Measurements from ENCODE around the gene MRPL53. TPM values are rescaled to one million over a fixed set of nuclear protein-coding genes. Genes with fewer than 3 reads are reported as not detected.

MRPL53 gene
- total RNA-seq, 1 experiment from 2014 or later = 86.9 TPM

DNA sequence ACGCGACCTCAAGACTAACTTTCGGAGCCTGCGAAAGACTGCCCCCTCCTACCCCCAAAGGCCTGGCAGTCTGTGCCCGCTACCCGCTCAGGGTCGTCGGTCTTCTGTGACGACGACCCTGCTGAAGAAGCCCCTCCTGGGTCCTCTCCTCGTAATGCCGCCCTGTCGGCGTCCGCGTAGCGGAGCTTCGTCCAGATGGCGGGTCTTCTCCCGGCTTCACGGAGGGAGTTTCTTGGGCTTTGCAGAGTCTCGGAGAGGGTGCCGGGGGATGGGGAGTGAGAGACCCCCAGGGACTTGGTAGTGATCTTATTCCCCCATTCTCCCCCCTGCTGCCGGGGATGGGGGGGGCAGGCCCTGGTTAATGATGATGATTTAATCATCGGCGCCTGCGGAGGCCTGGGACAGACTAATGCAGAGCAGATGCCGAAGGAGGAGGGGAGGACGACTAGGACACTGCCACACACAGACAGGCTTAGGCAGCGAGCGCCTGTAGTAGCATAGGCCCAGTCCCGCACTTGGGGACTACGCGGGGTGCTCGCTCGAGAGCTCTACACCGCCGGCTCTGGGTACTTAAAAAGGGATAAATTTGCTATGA, 35.5 kb upstream of the MRPL53 start:
- Histone ChIP-seq H3F3A (ENCODE audit: low read length, unreplicated experiment) (no peaks in the 10 kb centered on the region), H3K79me2 (ENCODE audit: low read length) (peaks cover 22% of the 10 kb centered on the region), H3K27me3 (ENCODE audit: low read length) (no peaks in the 10 kb centered on the region), H4K20me1 (ENCODE audit: low read length) (no peaks in the 10 kb centered on the region), H3K9me3 (ENCODE audit: low read length) (no peaks in the 10 kb centered on the region), H3K4me3 (ENCODE audit: low read length) (peak overlapping the region; percentile 95), H3K36me3 (ENCODE audit: low read depth, low read length) (peaks cover 7% of the 10 kb centered on the region), H2AFZ (ENCODE audit: low read length) (peak overlapping the region; percentile 84), H3K9ac (ENCODE audit: low read length) (peak overlapping the region; percentile 99), H3K4me1 (ENCODE audit: insufficient read depth, low read length) (peaks cover 18% of the 10 kb centered on the region), H3K9me2 (replicated peaks; ENCODE audit: low read length) (no peaks in the 10 kb centered on the region), H3K4me2 (ENCODE audit: low read length) (peak overlapping the region; percentile 93), H3K27ac (ENCODE audit: low read length) (peak overlapping the region; percentile 94; the same call in 1 of the 2 replicates)
- TF ChIP-seq EZH2 (IDR thresholded peaks at IDR 0.05; ENCODE audit: low read length, unreplicated experiment) (no peak), CTCF (conservative IDR thresholded peaks at IDR 0.05; ENCODE audit: low read depth, low read length) (no peak), EZH2phosphoT487 (IDR thresholded peaks at IDR 0.05; ENCODE audit: borderline replicate concordance, low read length) (no peak)
- CTCF ChIA-PET = no interaction called here
- POLR2A ChIA-PET (ENCODE audit: unreplicated experiment) = no interaction called here
- BruUV-seq (replicated peaks) = TSS peak; percentile 89
- DNase-seq (peak; percentile 39), ATAC-seq (peak; percentile 62)
- intact Hi-C loops (cut with micrococcal nuclease) = loop anchor here (1.0 to 2.0 kb wide), 3 partner anchors 21 to 53 kb away; partner anchors contain the start of genes AUP1, HTRA2, INO80B and TTC31

GRCh38 chr2:74507145-74507925, 34.9 kb upstream of the MRPL53 start, which contains the start of gene PCGF1:
TSS of gene PCGF1 (minus strand) at chr2:74507695. CDS start at chr2:74507668, 27 bp downstream.
- intact Hi-C loops (cut with micrococcal nuclease) = loop anchor here (1.0 to 2.0 kb wide), 3 partner anchors 22 to 53 kb away; partner anchors contain the start of genes AUP1, HTRA2, INO80B and TTC31
- H3K9me2 ChIP-seq (replicated peaks; ENCODE audit: low read length) = no peaks in the 10 kb centered on the region
- peak within 1 kb of the TSS; percentile 95 for H3K4me3 ChIP-seq (ENCODE audit: low read length)
- H3K9ac ChIP-seq (ENCODE audit: low read length) = peak within 1 kb of the TSS; percentile 99
- DNase-seq (peak; percentile 99), ATAC-seq (peak; percentile 93)
- CTCF ChIA-PET = no interaction called here
- H3F3A ChIP-seq (ENCODE audit: low read length, unreplicated experiment) = no peaks in the 10 kb centered on the region
- no TSS peak for BruUV-seq (replicated peaks)
- peaks cover 22% of the 10 kb centered on the region for H3K79me2 ChIP-seq (ENCODE audit: low read length)
- TF ChIP-seq EZH2phosphoT487 (IDR thresholded peaks at IDR 0.05; ENCODE audit: borderline replicate concordance, low read length) (no peak), CTCF (conservative IDR thresholded peaks at IDR 0.05; ENCODE audit: low read depth, low read length) (0 out of 2 replicates have a peak, but pooled peaks have one; percentile 17), EZH2 (IDR thresholded peaks at IDR 0.05; ENCODE audit: low read length, unreplicated experiment) (no peak)
- no peaks in the 10 kb centered on the region for H4K20me1 ChIP-seq (ENCODE audit: low read length)
- H2AFZ ChIP-seq (ENCODE audit: low read length) = peak within 1 kb of the TSS; percentile 84
- H3K4me1 ChIP-seq (ENCODE audit: insufficient read depth, low read length) = peaks cover 18% of the 10 kb centered on the region
- peaks cover 7% of the 10 kb centered on the region for H3K36me3 ChIP-seq (ENCODE audit: low read depth, low read length)
- no peaks in the 10 kb centered on the region for H3K9me3 ChIP-seq (ENCODE audit: low read length)
- H3K4me2 ChIP-seq (ENCODE audit: low read length) = peak within 1 kb of the TSS; percentile 93
- H3K27me3 ChIP-seq (ENCODE audit: low read length) = no peaks in the 10 kb centered on the region
- POLR2A ChIA-PET (ENCODE audit: unreplicated experiment) = interaction anchor here (0.5 kb wide), 1 partner anchor 1122 kb away, joined by 7 read pairs; the partner anchor contains the start of gene ALMS1
- peak within 1 kb of the TSS; percentile 94 for H3K27ac ChIP-seq (ENCODE audit: low read length)

All from PC-3 (cell line).